ENCODE results near the gene PITRM1.

Gene PITRM1

GRCh38 chr10:3100856-3101640, 71.5 kb downstream of the PITRM1 start:
- DNase-seq (ENCODE audit: low spot score) = no peak

- no peak for DNase-seq (ENCODE audit: low spot score)
These were observed 72.3 kb downstream of the PITRM1 start for GRCh38 chr10:3100093-3100792.

- DNase-seq (ENCODE audit: low spot score) = peak; percentile 68
These were observed 73.1 kb downstream of the PITRM1 start for GRCh38 chr10:3099291-3100092.

- DNase-seq (ENCODE audit: low spot score) = no peak
These were observed 73.9 kb downstream of the PITRM1 start for GRCh38 chr10:3098689-3099088.

- no peak for DNase-seq (ENCODE audit: low spot score)
These were observed 75.4 kb downstream of the PITRM1 start for GRCh38 chr10:3097160-3097559.

GRCh38 chr10:3096149-3096548, 76.4 kb downstream of the PITRM1 start:
- peak; percentile 24 for DNase-seq (ENCODE audit: low spot score)

GRCh38 chr10:3095373-3096139, 77.0 kb downstream of the PITRM1 start:
- DNase-seq (ENCODE audit: low spot score) = peak; percentile 88

- DNase-seq (ENCODE audit: low spot score) = no peak
These were observed 78.0 kb downstream of the PITRM1 start for GRCh38 chr10:3094609-3095036.

GRCh38 chr10:3093996-3094395, 78.6 kb downstream of the PITRM1 start:
- DNase-seq (ENCODE audit: low spot score) = no peak

GRCh38 chr10:3091921-3092320, 80.7 kb downstream of the PITRM1 start:
- no peak for DNase-seq (ENCODE audit: low spot score)

GRCh38 chr10:3090914-3091787, 81.4 kb downstream of the PITRM1 start:
- peak; percentile 56 for DNase-seq (ENCODE audit: low spot score)

- DNase-seq (ENCODE audit: low spot score) = no peak
These were observed 82.2 kb downstream of the PITRM1 start for GRCh38 chr10:3090388-3090787.
